H9 (cell line): Measurements from ENCODE around the gene BDH1. TPM values are rescaled to one million over a fixed set of nuclear protein-coding genes. Genes with fewer than 3 reads are reported as not detected.

ENCODE experiments used
- DNase-seq: peaks from one replicate; pipeline ENCODE4 v3.0.0-alpha.2; 2017
- H2AFZ ChIP-seq: one replicate; pipeline ENCODE4 v1.6.1; 2013; ENCODE audit warnings: mild to moderate bottlenecking, low read length, control low read depth, moderate library complexity
- H2AK5ac ChIP-seq: 2 replicates; pipeline ENCODE4 v1.6.1; 2013; ENCODE audit warnings: low read length, control low read depth, mixed read lengths; ENCODE audit not compliant: insufficient read length
- H2BK120ac ChIP-seq: one replicate; pipeline ENCODE4 v1.6.1; 2013; ENCODE audit warnings: low read depth, mild to moderate bottlenecking, low read length, control low read depth, inconsistent platforms; ENCODE audit not compliant: poor library complexity, severe bottlenecking
- H2BK12ac ChIP-seq: 2 replicates; pipeline ENCODE4 v1.6.1; 2013; ENCODE audit warnings: low read length, control low read depth, mixed read lengths, low read depth; ENCODE audit not compliant: insufficient read length
- H2BK15ac ChIP-seq: 2 replicates; pipeline ENCODE4 v1.6.1; 2013; ENCODE audit warnings: low read depth, low read length, control low read depth
- H2BK20ac ChIP-seq: one replicate; pipeline ENCODE4 v1.6.1; 2013; ENCODE audit warnings: low read depth, mild to moderate bottlenecking, low read length, control low read depth, inconsistent platforms; ENCODE audit not compliant: poor library complexity, severe bottlenecking
- H2BK5ac ChIP-seq: 2 replicates; pipeline ENCODE4 v1.6.1; 2013; ENCODE audit warnings: low read length, control low read depth, mixed read lengths; ENCODE audit not compliant: insufficient read length
- H3K14ac ChIP-seq: 2 replicates; pipeline ENCODE4 v1.6.1; 2013; ENCODE audit warnings: low read length, control low read depth; ENCODE audit not compliant: insufficient read depth
- H3K18ac ChIP-seq: 2 replicates; pipeline ENCODE4 v1.6.1; 2013; ENCODE audit warnings: low read depth, mild to moderate bottlenecking, mixed read lengths, low read length, control low read depth; ENCODE audit not compliant: insufficient read length
- H3K23ac ChIP-seq: 2 replicates; pipeline ENCODE4 v1.6.1; 2013; ENCODE audit warnings: low read length, control low read depth, mixed read lengths, low read depth; ENCODE audit not compliant: insufficient read length
- H3K23me2 ChIP-seq: 2 replicates; pipeline ENCODE4 v1.6.1; 2013; ENCODE audit warnings: low read depth, mild to moderate bottlenecking, mixed read lengths, low read length, control low read depth; ENCODE audit not compliant: insufficient read length, poor library complexity, severe bottlenecking
- H3K27ac ChIP-seq: 2 replicates; pipeline ENCODE4 v1.5.1; 2013; ENCODE audit warnings: low read length, control low read depth, mixed read lengths, low read depth; ENCODE audit not compliant: insufficient read length
- H3K27me3 ChIP-seq: 2 replicates; pipeline ENCODE4 v1.6.1; 2013; ENCODE audit warnings: low read length, control low read depth, inconsistent platforms; ENCODE audit not compliant: insufficient read depth
- H3K4ac ChIP-seq: 2 replicates; pipeline ENCODE4 v1.6.1; 2013; ENCODE audit warnings: low read depth, mild to moderate bottlenecking, control low read depth, inconsistent platforms, low read length, moderate library complexity
- H3K4me1 ChIP-seq: 2 replicates; pipeline ENCODE4 v1.6.1; 2013; ENCODE audit warnings: low read length, control low read depth, inconsistent platforms; ENCODE audit not compliant: insufficient read depth
- H3K4me2 ChIP-seq: 2 replicates; pipeline ENCODE4 v1.6.1; 2013; ENCODE audit warnings: low read length, control low read depth, mixed read lengths; ENCODE audit not compliant: insufficient read length, insufficient read depth
- H3K56ac ChIP-seq: 2 replicates; pipeline ENCODE4 v1.6.1; 2013; ENCODE audit warnings: low read depth, mild to moderate bottlenecking, mixed read lengths, low read length, control low read depth; ENCODE audit not compliant: insufficient read length
- H3K79me1 ChIP-seq: 2 replicates; pipeline ENCODE4 v1.6.1; 2013; ENCODE audit warnings: low read depth, mild to moderate bottlenecking, moderate library complexity, low read length, control low read depth, inconsistent platforms; ENCODE audit not compliant: insufficient read depth, poor library complexity, severe bottlenecking
- H3K79me2 ChIP-seq: 2 replicates; pipeline ENCODE4 v1.6.1; 2013; ENCODE audit warnings: low read length, control low read depth, inconsistent platforms; ENCODE audit not compliant: insufficient read depth
- H3K9ac ChIP-seq: 2 replicates; pipeline ENCODE4 v1.6.1; 2013; ENCODE audit warnings: low read length, control low read depth, mixed read lengths; ENCODE audit not compliant: insufficient read length; ENCODE audit errors: extremely low read depth
- H3K9me3 ChIP-seq: one replicate; pipeline ENCODE4 v1.6.1; 2013; ENCODE audit warnings: low read depth, low read length, inconsistent platforms; ENCODE audit not compliant: control insufficient read depth
- H3T11ph ChIP-seq: one replicate; pipeline ENCODE4 v1.6.1; 2013; ENCODE audit warnings: mild to moderate bottlenecking, low read length, control low read depth, inconsistent platforms
- H4K20me1 ChIP-seq: one replicate; pipeline ENCODE4 v1.6.1; 2013; ENCODE audit not compliant: control insufficient read depth, insufficient read length, insufficient read depth
- H4K5ac ChIP-seq: 2 replicates; pipeline ENCODE4 v1.6.1; 2013; ENCODE audit warnings: low read depth, mild to moderate bottlenecking, mixed read lengths, low read length, control low read depth; ENCODE audit not compliant: insufficient read length
- H4K8ac ChIP-seq: replicated peaks from 2 replicates; pipeline ENCODE4 v1.6.1; 2013; ENCODE audit warnings: low read length, control low read depth, mixed read lengths, low read depth; ENCODE audit not compliant: insufficient read length
- H4K91ac ChIP-seq: 2 replicates; pipeline ENCODE4 v1.6.1; 2013; ENCODE audit warnings: low read depth, mild to moderate bottlenecking, moderate library complexity, mixed read lengths, low read length, control low read depth; ENCODE audit not compliant: insufficient read length
- H3K27ac Mint-ChIP-seq, 3 experiments: 2 replicates in 2 of 3; 3 replicates in 1 of 3; pipeline ENCODE4 v1.8.0; 2020 to 2021; ENCODE audit warnings: mixed read lengths in 3 of 3, mild to moderate bottlenecking in 1 of 3, moderate library complexity in 1 of 3
- H3K27me3 Mint-ChIP-seq: 2 replicates; pipeline ENCODE4 v1.8.0; 2021; ENCODE audit warnings: low read depth, mild to moderate bottlenecking, moderate library complexity, mixed read lengths
- H3K36me3 Mint-ChIP-seq, 3 experiments: 2 replicates in 2 of 3; 3 replicates in 1 of 3; pipeline ENCODE4 v1.8.0; 2020 to 2021; ENCODE audit warnings: low read depth in 3 of 3, mixed read lengths in 3 of 3; ENCODE audit not compliant: insufficient read depth in 1 of 3
- H3K4me1 Mint-ChIP-seq, 2 experiments: 2 replicates each; pipeline ENCODE4 v1.8.0; 2020; ENCODE audit warnings: mixed read lengths in 2 of 2
- H3K4me3 Mint-ChIP-seq, 2 experiments: 2 replicates in 1 of 2; 3 replicates in 1 of 2; pipeline ENCODE4 v1.8.0; 2020 to 2021; ENCODE audit warnings: mild to moderate bottlenecking in 2 of 2, mixed read lengths in 2 of 2, moderate library complexity in 1 of 2
- H3K9me3 Mint-ChIP-seq, 2 experiments: 2 replicates in 1 of 2; 3 replicates in 1 of 2; pipeline ENCODE4 v1.8.0; 2020; ENCODE audit warnings: mild to moderate bottlenecking in 2 of 2, mixed read lengths in 2 of 2, moderate library complexity in 1 of 2
- CTCF ChIP-seq: fragments of 200-600 bp; sonication (generic); conservative IDR thresholded peaks from 3 replicates; pipeline ENCODE4 v1.8.0; 2021; ENCODE audit warnings: antibody characterized with exemption, mild to moderate bottlenecking
- WGBS: extraction: QIAGEN DNeasy Blood & Tissue Kit; methylation state at CpG from one replicate; pipeline ENCODE4 v1.1.7; 2013; ENCODE audit warnings: missing lambda C conversion rate, low lambda C conversion rate, mixed read lengths; ENCODE audit not compliant: insufficient read length; ENCODE audit errors: extremely low coverage; 5-methylcytosine and 5-hydroxymethylcytosine counted together
- total RNA-seq: library from RNA; stranded (reverse); gene quantifications from 2 replicates; pipeline ENCODE4 v1.2.1, GENCODE V29; 2021

The BDH1 gene
- total RNA-seq, 1 experiment from 2014 or later, result 23.8 TPM

GRCh38 chr3:197521277-197522182 is 34.2 kb downstream of the BDH1 start:
- Histone ChIP-seq H2BK12ac (no peak overlapping the region), H4K91ac (no peak overlapping the region), H4K20me1 (no peaks in the 10 kb centered on the region), H3K4me2 (no peak overlapping the region), H3K27ac (no peak overlapping the region), H3K79me2 (no peaks in the 10 kb centered on the region), H2AK5ac (no peak overlapping the region), H3K79me1 (no peaks in the 10 kb centered on the region), H2AFZ (no peak overlapping the region), H3T11ph (no peak overlapping the region), H3K23ac (no peak overlapping the region), H4K8ac (no peak overlapping the region), H2BK20ac (no peak overlapping the region), H2BK120ac (no peak overlapping the region), H3K9ac (no peak overlapping the region), H3K18ac (no peak overlapping the region), H2BK15ac (no peak overlapping the region), H3K56ac (no peak overlapping the region), H2BK5ac (no peak overlapping the region), H3K9me3 (no peaks in the 10 kb centered on the region), H3K4ac (no peak overlapping the region), H3K14ac (peak overlapping the region; percentile 29; the same call in 1 of the 2 replicates), H3K4me1 (no peaks in the 10 kb centered on the region; the same call in 1 of the 2 replicates), H3K27me3 (no peaks in the 10 kb centered on the region), H3K23me2 (no peaks in the 10 kb centered on the region), H4K5ac (no peak overlapping the region)
- TF ChIP-seq CTCF, result no peak
- WGBS, result no CpG with 5 or more reads among the region's 18 CpGs
- peak overlapping the region in 1 of 2 experiments; percentile 74; a peak in 3 of 5 replicates for H3K4me3 Mint-ChIP-seq
- H3K9me3 Mint-ChIP-seq, result no peaks in the 10 kb centered on the region
- H3K27me3 Mint-ChIP-seq, result no peaks in the 10 kb centered on the region
- peak overlapping the region in 2 of 3 experiments; percentile 15 to 79; a peak in 5 of 7 replicates for H3K27ac Mint-ChIP-seq
- DNase-seq, result peak; percentile 32
- peaks cover 24 to 31% of the 10 kb centered on the region in 2 experiments for H3K4me1 Mint-ChIP-seq
- H3K36me3 Mint-ChIP-seq, result peaks cover 0 to 4% (median 0%) of the 10 kb centered on the region in 3 experiments; a peak in 3 of 7 replicates
